PC-3 (cell line): Measurements from ENCODE around the gene HNRNPDL.

Experiments
- CTCF ChIP-seq: fragments of 300-600 bp; sonication (generic); conservative IDR thresholded peaks from 2 replicates; pipeline ENCODE4 v1.5.1; 2017; ENCODE audit warnings: antibody characterized with exemption, low read depth, mild to moderate bottlenecking, low read length
- EZH2 ChIP-seq: fragments of 300-600 bp; sonication (generic); IDR thresholded peaks from one replicate; pipeline ENCODE4 v1.6.1; 2017; ENCODE audit warnings: antibody characterized with exemption, mild to moderate bottlenecking, low read length; ENCODE audit not compliant: unreplicated experiment
- EZH2phosphoT487 ChIP-seq: fragments of 300-600 bp; sonication (generic); IDR thresholded peaks from 2 replicates; pipeline ENCODE4 v1.6.1; 2018; ENCODE audit warnings: mild to moderate bottlenecking, antibody characterized with exemption, low read length, borderline replicate concordance

GRCh38 chr4:82457266-82457665, 27.0 kb upstream of the HNRNPDL start:
- no peak for TF ChIP-seq CTCF
- no peak for TF ChIP-seq EZH2
- no peak for TF ChIP-seq EZH2phosphoT487
